ELF-1 (cell line): ENCODE results near the gene PLEKHA1.

Experiments
- DNase-seq: peaks from one replicate; pipeline ENCODE4 v3.0.0-alpha.2; 2016; ENCODE audit warnings: low read depth, low spot score

PLEKHA1 gene

DNA sequence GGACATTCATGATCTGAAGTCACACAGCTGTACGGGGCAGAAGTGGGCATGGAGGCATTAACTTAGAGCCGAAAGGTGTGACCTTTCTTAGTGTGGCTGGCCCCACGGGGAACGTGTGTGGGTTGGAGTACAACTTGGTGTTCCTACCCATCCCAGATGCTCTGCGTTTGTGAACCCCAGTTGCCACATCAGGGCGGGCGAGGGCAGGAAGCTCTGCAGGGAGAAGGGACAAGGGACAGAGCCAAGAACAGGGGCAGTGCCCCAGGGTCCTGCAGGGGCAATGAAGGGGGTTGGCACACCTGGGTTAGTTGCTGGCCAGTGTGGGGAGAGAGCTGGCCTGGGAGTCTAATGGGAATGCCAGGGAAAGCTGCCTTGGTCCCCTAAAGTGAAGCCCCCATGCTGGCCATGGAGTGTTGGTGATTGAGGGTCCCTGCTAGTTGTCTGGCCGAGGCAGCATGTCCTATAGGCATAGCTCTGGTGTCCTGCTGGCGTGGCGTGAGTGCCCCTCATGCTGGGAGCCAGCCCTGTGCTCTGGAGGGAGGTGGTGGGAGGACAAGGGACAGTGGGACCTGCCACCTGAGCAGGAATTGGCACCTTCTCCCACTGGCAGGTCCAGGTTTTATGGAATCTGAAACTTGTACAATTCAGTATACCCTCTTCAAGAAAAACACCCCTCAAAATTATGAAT, 105.8 kb downstream of the PLEKHA1 start:
- no peak for DNase-seq

DNA sequence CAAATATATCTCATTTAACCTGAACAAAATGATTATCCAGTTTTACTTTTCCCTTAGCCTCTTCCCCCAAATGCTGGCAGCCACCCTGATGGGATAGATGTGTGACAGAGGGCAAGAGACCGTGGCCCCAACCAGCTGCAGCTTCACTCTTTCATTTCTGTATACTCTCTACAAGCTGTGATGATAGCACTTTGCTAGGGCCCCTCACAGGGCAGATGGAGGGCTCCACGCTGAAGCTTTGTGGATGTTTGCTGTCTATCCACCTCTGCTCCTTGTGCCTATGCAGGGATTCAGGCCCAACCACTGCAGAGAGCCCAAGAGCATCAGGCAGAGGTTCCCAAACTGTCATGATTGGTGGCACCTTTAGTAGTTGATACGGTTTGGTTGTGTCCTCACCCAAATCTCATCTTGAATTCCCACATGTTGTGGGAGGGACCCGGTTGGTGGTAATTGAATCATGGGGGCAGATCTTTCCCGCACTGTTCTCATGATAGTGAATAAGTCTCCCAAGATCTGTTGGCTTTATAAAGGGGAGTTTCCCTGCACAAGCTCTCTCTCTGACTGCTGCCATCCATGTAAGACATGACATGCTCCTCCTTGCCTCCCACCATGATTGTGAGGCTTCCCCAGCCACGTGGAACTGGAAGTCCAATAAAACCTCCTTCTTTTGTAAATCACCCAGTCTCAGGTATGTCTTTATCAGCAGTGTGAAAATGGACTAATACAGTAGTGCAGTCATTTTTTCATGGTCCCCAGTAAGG, 107.0 kb downstream of the PLEKHA1 start:
- no peak for DNase-seq
